HEK293T (cell line): ENCODE measurements around the gene PLD5.

Experiments
- CTCF ChIA-PET: fragments of 350-600 bp; formaldehyde crosslinking; extraction: SDS; loops from one replicate; lab custom pipeline; 2021; ENCODE audit warnings: antibody characterized with exemption, inconsistent platforms; lab: Yijun Ruan, JAX
- POLR2A ChIA-PET: fragments of 350-600 bp; formaldehyde crosslinking; extraction: SDS; loops from one replicate; lab custom pipeline; 2020; ENCODE audit warnings: antibody characterized with exemption, inconsistent platforms; lab: Yijun Ruan, JAX
- DNase-seq: peaks from one replicate; pipeline ENCODE4 v3.0.0; 2012; ENCODE audit warnings: mixed read lengths; ENCODE audit errors: extremely low spot score
- ARNT ChIP-seq: fragments of 450-650 bp; IDR thresholded peaks from 2 replicates; pipeline ENCODE4 v1.6.1; 2017; ENCODE audit warnings: mild to moderate bottlenecking
- BHLHE40 ChIP-seq: fragments of 450-650 bp; IDR thresholded peaks from 2 replicates; pipeline ENCODE4 v1.6.1; 2016; ENCODE audit warnings: mild to moderate bottlenecking, moderate library complexity, borderline replicate concordance
- CTBP1 ChIP-seq: fragments of 450-650 bp; IDR thresholded peaks from 2 replicates; pipeline ENCODE4 v1.6.1; 2016; ENCODE audit warnings: borderline replicate concordance
- ELF4 ChIP-seq: fragments of 450-650 bp; IDR thresholded peaks from 2 replicates; pipeline ENCODE4 v1.6.1; 2017; ENCODE audit warnings: antibody characterized with exemption
- FOXA1 ChIP-seq: fragments of 450-650 bp; IDR thresholded peaks from 2 replicates; pipeline ENCODE4 v1.6.1; 2016; ENCODE audit warnings: mild to moderate bottlenecking
- FOXK2 ChIP-seq: fragments of 450-650 bp; IDR thresholded peaks from 2 replicates; pipeline ENCODE4 v1.6.1; 2016; ENCODE audit warnings: mild to moderate bottlenecking
- FOXM1 ChIP-seq: fragments of 450-650 bp; IDR thresholded peaks from 2 replicates; pipeline ENCODE4 v1.6.1; 2017; ENCODE audit warnings: mild to moderate bottlenecking, borderline replicate concordance
- HDGF ChIP-seq: fragments of 450-650 bp; IDR thresholded peaks from 2 replicates; pipeline ENCODE4 v1.6.1; 2017; ENCODE audit warnings: antibody characterized with exemption, borderline replicate concordance
- L3MBTL2 ChIP-seq: fragments of 450-650 bp; conservative IDR thresholded peaks from 2 replicates; pipeline ENCODE4 v1.6.1; 2016; ENCODE audit warnings: mild to moderate bottlenecking
- LEF1 ChIP-seq: fragments of 450-650 bp; IDR thresholded peaks from 2 replicates; pipeline ENCODE4 v1.6.1; 2017; ENCODE audit warnings: mild to moderate bottlenecking, borderline replicate concordance
- NFRKB ChIP-seq: fragments of 450-650 bp; IDR thresholded peaks from 2 replicates; pipeline ENCODE4 v1.6.1; 2016; ENCODE audit warnings: mild to moderate bottlenecking, moderate library complexity
- SP1 ChIP-seq: fragments of 450-650 bp; IDR thresholded peaks from 2 replicates; pipeline ENCODE4 v1.6.1; 2017
- SUZ12 ChIP-seq: fragments of 450-650 bp; IDR thresholded peaks from 2 replicates; pipeline ENCODE4 v1.6.1; 2016; ENCODE audit warnings: mild to moderate bottlenecking
- TARDBP ChIP-seq: fragments of 450-650 bp; IDR thresholded peaks from 2 replicates; pipeline ENCODE4 v1.6.1; 2016
- ZNF384 ChIP-seq: fragments of 450-650 bp; IDR thresholded peaks from 2 replicates; pipeline ENCODE4 v1.6.1; 2016
- TF ChIP-seq, protein P1 (sequence below): fragments of 450-650 bp; IDR thresholded peaks from 2 replicates; pipeline ENCODE4 v1.6.1; 2016

Gene PLD5

DNA sequence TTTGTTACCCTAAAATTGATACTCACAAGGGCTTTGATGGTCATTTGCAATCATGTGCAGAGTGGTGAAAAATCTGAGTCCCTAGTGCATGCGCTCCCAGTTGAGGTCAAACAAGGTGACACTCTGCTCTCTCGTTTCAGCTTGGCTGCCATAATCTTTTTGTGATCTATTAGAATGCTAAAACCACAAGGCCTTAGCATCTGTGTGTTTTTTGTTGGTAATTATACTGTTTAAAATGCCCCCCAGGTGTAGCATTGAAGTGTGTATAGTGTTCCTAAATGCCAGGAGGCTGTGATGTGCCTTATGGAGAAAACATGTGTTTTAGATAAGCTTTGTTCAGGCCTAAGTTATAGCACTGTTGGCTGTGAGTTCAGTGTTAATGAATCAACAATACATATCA is 89.3 kb downstream of the PLD5 start:
- CTCF ChIA-PET, result no interaction called here
- POLR2A ChIA-PET, result no interaction called here
- TF ChIP-seq SP1 (no peak), L3MBTL2 (no peak), BHLHE40 (no peak), NFRKB (no peak), FOXK2 (no peak), ARNT (no peak), FOXA1 (no peak), LEF1 (no peak), SUZ12 (no peak), FOXM1 (no peak), HDGF (no peak), ELF4 (no peak), CTBP1 (no peak), ZNF384 (no peak), TARDBP (no peak)
- TF ChIP-seq, protein P1, sequence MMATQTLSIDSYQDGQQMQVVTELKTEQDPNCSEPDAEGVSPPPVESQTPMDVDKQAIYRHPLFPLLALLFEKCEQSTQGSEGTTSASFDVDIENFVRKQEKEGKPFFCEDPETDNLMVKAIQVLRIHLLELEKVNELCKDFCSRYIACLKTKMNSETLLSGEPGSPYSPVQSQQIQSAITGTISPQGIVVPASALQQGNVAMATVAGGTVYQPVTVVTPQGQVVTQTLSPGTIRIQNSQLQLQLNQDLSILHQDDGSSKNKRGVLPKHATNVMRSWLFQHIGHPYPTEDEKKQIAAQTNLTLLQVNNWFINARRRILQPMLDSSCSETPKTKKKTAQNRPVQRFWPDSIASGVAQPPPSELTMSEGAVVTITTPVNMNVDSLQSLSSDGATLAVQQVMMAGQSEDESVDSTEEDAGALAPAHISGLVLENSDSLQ, result no peak
- DNase-seq, result no peak

DNA sequence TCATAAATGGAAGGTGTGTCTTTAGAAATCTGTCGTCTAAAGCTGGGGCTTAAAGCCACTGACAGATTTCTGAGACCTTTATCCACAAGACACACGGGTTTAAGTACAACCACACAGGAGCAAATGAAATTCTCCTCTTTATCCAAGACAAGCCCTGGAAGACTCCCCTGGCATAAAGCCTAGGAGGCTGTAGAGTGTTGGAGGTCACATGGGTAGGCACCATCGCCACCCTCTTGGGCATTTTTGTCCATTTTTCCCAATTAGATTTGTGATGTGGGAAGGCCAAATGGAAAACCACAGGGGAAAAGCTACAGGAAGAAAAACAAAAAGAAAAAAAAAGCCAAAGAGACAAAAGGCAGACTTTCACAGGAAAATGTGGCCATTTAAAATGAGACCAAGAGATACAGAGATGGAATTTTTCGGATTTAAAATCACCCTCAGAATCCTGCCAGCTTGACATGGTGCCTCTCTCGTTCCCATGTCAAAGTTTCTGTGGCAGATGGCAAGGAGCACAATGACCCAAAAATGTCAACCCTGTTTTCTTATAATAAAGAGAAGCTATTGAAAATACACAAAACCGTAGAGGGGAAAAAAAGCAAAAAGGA is 91.9 kb downstream of the PLD5 start:
- POLR2A ChIA-PET, result no interaction called here
- TF ChIP-seq SUZ12 (no peak), NFRKB (no peak), FOXA1 (no peak), BHLHE40 (no peak), ARNT (no peak)
- DNase-seq, result no peak
- CTCF ChIA-PET, result no interaction called here

DNA sequence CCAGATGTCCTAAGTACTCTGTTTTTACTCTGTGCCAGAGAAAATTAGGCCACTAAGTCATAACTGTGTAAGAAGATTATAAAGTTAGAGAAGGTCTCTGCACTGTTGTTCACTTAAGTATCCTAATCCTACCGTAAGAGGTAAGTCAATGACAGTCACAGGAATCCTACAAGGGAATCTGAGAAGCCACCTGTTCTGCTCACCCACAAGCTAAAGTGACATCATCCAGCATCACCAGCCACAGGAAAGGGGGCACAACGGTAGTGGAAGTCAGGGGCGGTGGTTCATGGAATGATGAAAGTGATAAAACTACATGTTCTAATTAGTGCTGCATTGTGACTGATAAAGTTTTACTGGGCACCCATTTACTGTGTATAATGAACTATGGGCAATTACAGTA is 92.7 kb downstream of the PLD5 start:
- ChIA-PET POLR2A (no interaction called here), CTCF (interaction anchor here (0.5 kb wide), 1 partner anchor 18 kb away, joined by 3 read pairs; no protein-coding TSS in a partner anchor)
- DNase-seq, result no peak
- TF ChIP-seq L3MBTL2 (no peak), HDGF (no peak), NFRKB (no peak), LEF1 (no peak), FOXM1 (no peak), ARNT (no peak), CTBP1 (no peak), BHLHE40 (no peak), ELF4 (no peak), ZNF384 (no peak), TARDBP (no peak), FOXA1 (no peak), SUZ12 (no peak)
- TF ChIP-seq, protein P1, result no peak

DNA sequence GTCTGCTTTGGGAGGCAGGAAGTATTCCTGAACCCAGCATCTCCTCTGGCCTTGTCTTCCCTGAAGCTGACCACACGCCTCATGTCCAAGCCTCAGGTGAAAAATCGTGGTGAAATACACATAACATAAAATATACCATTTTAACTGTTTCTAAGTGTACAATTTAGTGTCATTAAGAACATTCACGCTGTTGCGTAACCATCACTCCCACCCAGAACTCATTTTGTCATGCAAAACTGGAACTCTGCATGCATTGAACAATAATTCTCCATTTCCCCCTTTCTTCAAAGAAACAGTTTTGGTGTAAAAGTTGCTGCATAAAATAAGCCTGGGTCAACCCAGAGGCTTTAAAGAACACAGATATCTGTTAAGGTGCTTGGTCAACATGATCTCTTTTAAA is 93.5 kb downstream of the PLD5 start:
- POLR2A ChIA-PET, result no interaction called here
- CTCF ChIA-PET, result no interaction called here
- no peak for DNase-seq
- TF ChIP-seq SP1 (no peak), SUZ12 (no peak), L3MBTL2 (no peak), CTBP1 (no peak), ARNT (no peak), FOXK2 (no peak)
- TF ChIP-seq, protein P1, result no peak

DNA sequence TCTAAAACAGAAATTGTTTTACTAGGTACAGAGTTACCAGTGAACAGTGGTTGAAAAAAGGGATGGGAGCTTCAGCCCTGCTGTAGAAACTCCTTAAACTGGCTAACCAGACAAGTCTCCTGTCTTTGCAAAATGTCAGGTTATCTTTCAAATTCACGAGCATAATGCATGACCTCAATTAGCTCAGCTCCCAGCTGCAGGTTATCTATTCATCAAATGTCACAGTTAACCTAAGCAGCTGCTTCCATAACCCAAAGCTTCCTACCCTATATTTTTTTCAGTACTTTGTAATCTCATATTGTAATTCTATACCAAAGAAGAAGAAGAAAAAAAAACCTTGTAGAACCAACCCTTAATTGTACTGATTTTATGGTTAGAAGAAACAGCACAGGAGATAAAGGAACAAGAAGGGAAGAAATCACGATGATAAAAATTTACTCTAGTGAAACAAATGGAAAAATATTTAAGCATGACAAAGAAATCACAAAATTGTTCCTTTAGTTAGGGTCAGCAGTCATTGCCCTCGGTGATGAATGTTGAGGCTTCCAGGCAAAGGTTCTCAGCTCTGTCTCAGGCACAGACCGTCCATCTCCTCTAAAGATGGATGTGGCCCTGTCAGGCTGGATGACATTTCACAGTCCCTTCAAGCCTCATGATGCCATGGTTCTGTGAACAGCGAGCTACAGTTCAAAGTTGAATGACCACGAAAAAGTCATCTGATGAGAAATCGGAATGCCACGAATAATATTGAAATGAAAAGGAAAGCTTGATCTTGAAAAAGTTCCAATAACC is 95.9 kb downstream of the PLD5 start:
- no peak for DNase-seq
- ChIA-PET POLR2A (no interaction called here), CTCF (interaction anchor here (1.2 to 1.5 kb wide), 2 partner anchors 12 to 51 kb away, joined by 3 to 5 read pairs; no protein-coding TSS in a partner anchor)
- TF ChIP-seq SP1, result no peak
- TF ChIP-seq HDGF, result no peak
- TF ChIP-seq ZNF384, result no peak
- TF ChIP-seq FOXK2, result no peak
- TF ChIP-seq ARNT, result no peak
- TF ChIP-seq SUZ12, result no peak
- TF ChIP-seq LEF1, result no peak
- TF ChIP-seq BHLHE40, result no peak
- TF ChIP-seq, protein P1, result no peak
- TF ChIP-seq CTBP1, result no peak
- no peak for TF ChIP-seq NFRKB
- no peak for TF ChIP-seq L3MBTL2
- TF ChIP-seq FOXA1, result no peak
- no peak for TF ChIP-seq TARDBP
- TF ChIP-seq ELF4, result no peak
